HG03521 (cell line): ENCODE measurements around the gene SEMA6A.

Source experiments
- ATAC-seq: cut with Tn5 transposase; IDR thresholded peaks from one replicate; pipeline ENCODE4 v1.9.1; 2021; ENCODE audit warnings: mild to moderate bottlenecking, moderate library complexity; ENCODE audit not compliant: unreplicated experiment

The SEMA6A gene

GRCh38 chr5:116467465-116467843, 107.2 kb downstream of the SEMA6A start:
- no peak for ATAC-seq

GRCh38 chr5:116466727-116467464, 107.7 kb downstream of the SEMA6A start:
- no peak for ATAC-seq

DNA sequence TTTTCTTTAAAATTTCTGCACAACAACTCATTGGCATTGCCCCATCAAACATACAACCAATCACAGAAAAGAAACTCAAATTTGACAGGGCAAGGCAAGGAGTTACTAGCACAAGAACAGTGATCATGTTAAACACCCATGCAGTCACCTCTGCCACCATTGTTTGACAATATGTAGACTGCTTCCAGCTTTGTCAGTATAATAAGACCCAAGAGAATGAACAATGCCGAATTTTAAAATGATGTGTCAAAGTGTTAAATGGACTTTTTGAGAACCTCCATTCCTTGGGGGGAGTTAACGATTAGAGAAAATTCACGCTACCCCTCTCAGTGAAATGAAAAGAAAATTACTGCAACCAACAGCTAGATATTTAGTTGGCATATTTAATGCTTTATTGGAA, 109.2 kb downstream of the SEMA6A start:
- ATAC-seq: no peak

DNA sequence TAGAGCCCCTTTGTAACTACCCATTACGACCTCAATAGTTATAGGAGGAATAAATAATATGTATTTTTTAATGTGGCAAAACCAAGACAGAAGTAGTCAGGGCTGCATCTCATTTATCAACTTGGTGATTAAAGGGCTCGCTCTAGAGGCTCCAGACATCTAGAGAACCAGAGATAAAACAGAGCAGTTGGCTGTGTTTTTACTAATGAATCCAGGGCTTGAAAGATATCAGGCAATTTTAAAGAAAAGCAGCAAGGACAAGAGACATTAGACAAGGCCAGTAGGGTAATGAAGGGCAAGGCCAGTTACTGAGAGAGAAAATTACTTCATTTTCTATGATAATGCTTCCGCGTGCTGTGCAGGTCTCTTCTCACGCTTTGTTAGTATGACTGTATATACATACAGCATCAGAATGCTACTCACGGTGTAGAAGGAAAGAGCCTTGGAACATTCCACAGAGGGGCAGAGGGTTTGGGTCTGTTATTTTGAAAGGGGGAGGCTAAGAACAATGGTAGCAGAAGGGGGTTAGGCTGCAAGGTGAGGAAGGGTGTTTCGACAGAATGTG, 110.4 kb downstream of the SEMA6A start:
- no peak for ATAC-seq

GRCh38 chr5:116462500-116462899, 112.1 kb downstream of the SEMA6A start:
- no peak for ATAC-seq

DNA sequence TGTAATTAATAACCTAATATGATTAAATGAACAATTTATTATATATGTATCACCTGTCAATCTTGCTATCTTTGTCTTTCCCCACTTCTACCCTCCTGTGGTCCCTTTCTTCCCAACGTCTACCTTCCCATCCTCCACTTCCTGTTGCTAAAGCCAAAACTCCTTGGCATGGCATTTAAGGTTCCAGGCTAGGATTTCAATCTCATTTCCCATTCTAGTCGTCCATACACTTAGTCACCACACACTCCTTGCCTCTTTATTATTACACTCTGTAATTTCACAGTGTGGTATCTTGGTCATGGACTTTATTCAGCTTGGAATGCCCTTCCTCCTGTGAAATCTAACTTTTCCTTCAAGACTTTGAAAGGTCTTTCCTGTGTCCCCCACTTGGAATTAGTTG, 115.3 kb downstream of the SEMA6A start:
- ATAC-seq: no peak

DNA sequence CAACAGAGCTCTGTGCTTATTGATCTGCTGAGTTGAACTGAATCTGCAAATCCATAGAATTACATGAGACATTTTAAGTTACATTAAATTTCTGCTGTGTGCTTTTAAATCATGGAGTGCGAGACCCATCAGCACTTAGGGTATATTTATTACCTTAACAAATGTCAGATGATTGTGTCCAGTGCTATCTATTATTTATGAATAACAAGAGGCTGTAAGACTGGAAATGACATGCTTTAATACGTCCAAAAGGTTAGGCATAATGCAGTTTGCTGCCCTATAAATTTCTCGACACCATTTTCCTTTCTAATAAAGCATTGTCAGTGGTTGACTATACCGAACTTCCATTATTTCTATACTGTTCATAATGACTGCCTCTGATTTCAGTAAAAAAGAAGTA, 117.6 kb downstream of the SEMA6A start:
- no peak for ATAC-seq

- no peak for ATAC-seq
Measured at GRCh38 chr5:116456036-116456435, 118.6 kb downstream of the SEMA6A start.

- no peak for ATAC-seq
Measured at GRCh38 chr5:116455061-116455460, 119.6 kb downstream of the SEMA6A start.

DNA sequence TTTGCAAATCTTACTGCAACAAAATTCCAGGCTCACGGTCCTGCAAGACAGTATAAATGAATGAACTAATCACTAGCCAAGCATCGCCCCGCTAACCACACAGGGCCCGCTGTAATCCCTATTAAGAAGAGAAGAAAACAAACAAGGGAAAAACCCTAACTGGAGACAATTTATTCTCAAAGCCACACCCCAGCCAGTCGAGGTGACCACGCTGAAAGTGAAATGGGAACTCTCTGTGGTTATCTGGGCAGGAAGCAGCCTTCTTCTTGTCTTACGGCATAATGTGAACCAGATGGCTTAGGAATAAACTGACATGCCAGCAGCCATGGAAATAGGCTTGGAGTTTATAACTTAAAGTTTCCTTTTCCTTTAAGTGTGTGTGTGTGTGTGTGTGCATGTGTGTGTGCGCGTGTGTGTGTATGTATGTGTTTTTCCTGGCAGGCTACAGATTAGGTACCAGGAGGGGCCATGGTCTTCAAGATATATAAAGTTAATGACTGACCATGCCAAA, 120.2 kb downstream of the SEMA6A start:
- peak; percentile 97 for ATAC-seq

GRCh38 chr5:116453988-116454411, 120.6 kb downstream of the SEMA6A start:
- ATAC-seq: no peak

DNA sequence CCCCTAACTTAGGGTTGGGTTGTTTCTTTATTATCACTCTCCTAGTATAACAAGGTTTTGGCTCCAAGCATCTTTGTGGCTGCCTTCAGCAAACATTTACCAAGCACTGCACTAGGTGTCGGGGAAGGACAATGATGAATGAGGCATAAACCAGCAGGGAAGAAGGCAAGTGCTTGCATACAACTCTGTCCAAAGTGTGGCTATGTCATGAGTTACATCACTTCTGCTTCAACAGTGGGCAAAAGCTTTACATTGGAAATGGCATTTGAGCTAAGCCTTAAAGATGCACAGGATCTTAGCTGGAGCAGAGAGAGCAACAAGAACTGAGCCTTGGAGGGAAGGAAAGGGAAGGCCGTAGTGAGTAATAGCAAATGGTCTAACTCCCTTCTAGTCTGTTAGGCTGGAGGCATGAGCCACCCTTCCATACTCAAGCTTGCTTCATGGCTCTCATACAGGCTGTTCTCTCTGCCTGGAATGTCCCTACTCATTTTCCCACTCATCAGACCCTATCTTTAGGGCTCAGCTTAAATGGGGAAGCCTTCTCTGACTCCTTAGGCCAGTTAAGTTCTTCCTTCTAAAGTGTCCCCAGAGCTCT, 121.8 kb downstream of the SEMA6A start:
- no peak for ATAC-seq

GRCh38 chr5:116451905-116452450, 122.6 kb downstream of the SEMA6A start:
- ATAC-seq: no peak

- no peak for ATAC-seq
Measured at GRCh38 chr5:116451066-116451465, 123.6 kb downstream of the SEMA6A start.

GRCh38 chr5:116449458-116449857, 125.2 kb downstream of the SEMA6A start:
- ATAC-seq: no peak

DNA sequence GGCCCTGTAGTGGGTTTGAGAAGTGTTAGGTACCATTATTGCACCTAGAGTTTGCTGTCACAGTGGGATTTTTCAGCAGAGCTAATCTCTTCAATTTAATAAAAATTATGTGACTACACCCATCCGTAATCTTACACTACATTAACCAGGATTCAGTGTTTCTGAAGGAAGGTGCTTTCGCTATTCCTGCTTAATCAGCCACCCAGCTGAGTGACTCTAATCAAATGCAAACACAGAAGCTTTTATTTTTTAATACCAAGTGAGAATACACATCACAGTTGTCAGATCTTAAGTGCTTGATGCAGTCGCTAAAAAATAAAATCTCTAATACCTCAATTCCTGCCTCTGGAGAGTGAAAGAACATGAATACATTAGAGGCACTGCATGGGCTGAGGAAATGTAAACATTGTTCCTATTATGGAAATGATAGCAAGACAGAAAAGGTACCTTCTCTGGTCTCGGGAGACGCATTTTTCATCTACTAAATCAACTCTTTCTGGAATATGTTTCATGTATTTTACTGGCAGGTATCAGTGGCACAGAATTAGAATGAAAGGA, 125.7 kb downstream of the SEMA6A start:
- ATAC-seq: no peak

DNA sequence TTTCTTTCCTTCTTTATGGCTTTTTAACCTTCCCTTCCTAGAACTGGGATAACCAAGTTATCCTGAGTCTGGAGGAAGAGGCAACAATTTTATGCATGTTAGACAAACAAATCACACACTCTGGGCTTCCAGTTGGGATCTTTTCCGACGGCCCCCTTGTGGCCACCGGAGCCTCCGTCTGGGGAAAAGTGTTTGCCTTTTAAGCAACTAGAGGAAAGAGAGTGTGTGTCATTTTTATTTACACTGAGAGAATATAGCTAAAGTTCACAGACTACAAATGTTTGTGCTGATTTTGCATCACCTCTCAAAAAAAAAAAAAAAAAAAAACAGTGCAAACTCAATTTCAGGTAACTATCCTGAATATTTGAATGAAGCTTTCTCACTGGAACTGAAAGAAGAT, 126.2 kb downstream of the SEMA6A start:
- ATAC-seq: no peak

DNA sequence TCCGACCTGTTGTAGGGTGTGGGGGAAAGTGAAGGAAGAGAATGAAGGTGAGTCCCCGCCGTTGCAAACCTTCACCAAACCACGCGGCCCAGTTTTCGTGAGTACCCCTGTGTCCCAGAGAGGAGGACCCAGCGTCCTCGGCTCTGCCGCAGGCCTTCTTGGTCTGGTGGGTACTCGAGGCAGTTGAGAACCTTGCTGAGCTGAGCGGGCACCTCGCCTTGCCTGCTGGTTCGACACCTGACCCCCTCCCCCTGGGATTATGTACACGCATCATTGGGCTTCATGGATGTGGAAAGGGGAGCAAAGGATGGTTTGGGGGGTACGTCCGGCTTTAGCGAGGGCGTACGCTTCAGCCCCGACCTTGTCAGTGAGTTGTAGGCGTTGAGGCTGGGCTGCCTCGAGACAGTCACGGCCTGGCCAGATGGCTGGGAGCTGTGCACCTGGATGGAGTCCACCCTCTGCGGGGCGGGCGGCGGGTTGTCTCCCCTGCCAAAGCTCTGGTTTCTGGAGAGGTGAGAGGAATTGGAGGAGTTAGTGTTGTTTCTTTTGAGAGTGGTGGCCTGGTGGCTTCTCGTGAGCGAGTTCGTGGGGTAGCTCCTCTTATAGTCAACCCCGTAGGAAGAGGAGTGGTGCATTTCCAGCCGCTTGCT, 128.1 kb downstream of the SEMA6A start:
- ATAC-seq: no peak

- no peak for ATAC-seq
Measured at GRCh38 chr5:116445311-116445710, 129.3 kb downstream of the SEMA6A start.

- no peak for ATAC-seq
Measured at GRCh38 chr5:116444373-116445295, 130.0 kb downstream of the SEMA6A start.
